Uterus (tissue), 4 donors: Measurements from ENCODE around the gene IFNG. TPM values are rescaled to one million over a fixed set of nuclear protein-coding genes. Genes with fewer than 3 reads are reported as not detected.

Experiments used
- DNase-seq, 2 donors: peaks; one replicate each; pipeline ENCODE4 v3.0.0-alpha.2; 2019 to 2020
- H3K27ac ChIP-seq, 2 donors: fragments of 200-600 bp; sonication (generic); 1 replicate in 1 of 2; 2 replicates in 1 of 2; pipeline ENCODE4 v1.5.1; 2016 to 2018
- H3K27me3 ChIP-seq, 2 donors: fragments of 200-600 bp; sonication (generic); one replicate each; pipeline ENCODE4 v1.5.1; 2018 to 2019; ENCODE audit warnings: control low read depth in 1 of 2
- H3K36me3 ChIP-seq, 2 donors: fragments of 200-600 bp; sonication (generic); one replicate each; pipeline ENCODE4 v1.5.1; 2019; ENCODE audit warnings: control low read depth in 1 of 2
- H3K4me1 ChIP-seq, 2 donors: fragments of 200-600 bp; sonication (generic); one replicate each; pipeline ENCODE4 v1.5.1; 2018 to 2019; ENCODE audit warnings: control low read depth in 1 of 2
- H3K4me3 ChIP-seq, 2 donors: fragments of 200-600 bp; sonication (generic); 1 replicate in 1 of 2; 2 replicates in 1 of 2; pipeline ENCODE4 v1.5.1; 2018 to 2019; ENCODE audit warnings: mild to moderate bottlenecking in 1 of 2
- H3K9me3 ChIP-seq, 2 donors: fragments of 200-600 bp; sonication (generic); one replicate each; pipeline ENCODE4 v1.5.1; 2019; ENCODE audit warnings: control low read depth in 1 of 2
- POLR2A ChIP-seq, 2 donors: fragments of 450-650 bp; IDR thresholded peaks; one replicate each; pipeline ENCODE4 v1.6.1; 2016; ENCODE audit warnings: antibody characterized with exemption in 2 of 2, mild to moderate bottlenecking in 1 of 2, moderate library complexity in 1 of 2
- intact Hi-C: fragments of 100-400 bp; cut with DNase I; formaldehyde crosslinking; loops from one replicate; pipeline ENCODE4 v1.15.1; 2023; ENCODE audit warnings: low total_unique reads
- total RNA-seq, 4 donors: library from RNA; depleted of rRNA in 3 of 4; stranded (reverse); fragments of >200 nt in 3 of 4; gene quantifications; one replicate each; pipeline versions ENCODE4 v1.1.0 to v1.2.4, GENCODE V29; 2014 to 2023
- TF ChIP-seq, protein P1 (sequence below), 4 experiments: fragments of 200-600 bp in 2 of 4; fragments of 450-650 bp in 2 of 4; sonication (generic) in 2 of 4; IDR thresholded peaks; one replicate each; pipeline ENCODE4 v1.5.1; 2016 to 2019; ENCODE audit warnings: antibody characterized with exemption in 4 of 4, mild to moderate bottlenecking in 2 of 4, moderate library complexity in 1 of 4
- donor health status: DM: yes; HTN: yes; CAD: no.

The IFNG gene
- total RNA-seq, 4 donors from 2014 or later = not detected

DNA sequence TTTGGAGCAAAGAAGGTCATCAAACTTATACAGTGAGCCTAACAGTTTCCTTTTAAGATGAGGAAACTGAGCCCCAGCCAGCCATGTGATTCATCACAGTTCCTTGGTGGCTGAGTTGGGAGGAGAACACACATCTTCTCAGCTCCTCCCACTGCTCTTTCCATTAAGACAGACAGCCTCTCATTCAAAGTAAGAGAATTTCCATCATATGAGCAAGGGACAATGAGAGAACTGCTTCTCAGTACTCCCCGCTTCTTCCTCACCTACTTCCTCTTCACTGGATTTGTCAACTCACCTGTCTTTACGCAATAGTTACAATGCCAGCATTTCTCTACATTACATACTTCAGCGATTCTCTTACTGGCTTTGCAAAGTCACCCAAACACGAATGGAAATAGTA lies 2.2 kb downstream of the IFNG start:
- no peak overlapping the region for H3K4me3 ChIP-seq
- H3K9me3 ChIP-seq = no peaks in the 10 kb centered on the region
- no peak for DNase-seq
- no peaks in the 10 kb centered on the region for H3K4me1 ChIP-seq
- intact Hi-C loops = no loop called here
- no peaks in the 10 kb centered on the region for H3K36me3 ChIP-seq
- TF ChIP-seq POLR2A (IDR thresholded peaks at IDR 0.05) = no peak
- TF ChIP-seq, protein P1, sequence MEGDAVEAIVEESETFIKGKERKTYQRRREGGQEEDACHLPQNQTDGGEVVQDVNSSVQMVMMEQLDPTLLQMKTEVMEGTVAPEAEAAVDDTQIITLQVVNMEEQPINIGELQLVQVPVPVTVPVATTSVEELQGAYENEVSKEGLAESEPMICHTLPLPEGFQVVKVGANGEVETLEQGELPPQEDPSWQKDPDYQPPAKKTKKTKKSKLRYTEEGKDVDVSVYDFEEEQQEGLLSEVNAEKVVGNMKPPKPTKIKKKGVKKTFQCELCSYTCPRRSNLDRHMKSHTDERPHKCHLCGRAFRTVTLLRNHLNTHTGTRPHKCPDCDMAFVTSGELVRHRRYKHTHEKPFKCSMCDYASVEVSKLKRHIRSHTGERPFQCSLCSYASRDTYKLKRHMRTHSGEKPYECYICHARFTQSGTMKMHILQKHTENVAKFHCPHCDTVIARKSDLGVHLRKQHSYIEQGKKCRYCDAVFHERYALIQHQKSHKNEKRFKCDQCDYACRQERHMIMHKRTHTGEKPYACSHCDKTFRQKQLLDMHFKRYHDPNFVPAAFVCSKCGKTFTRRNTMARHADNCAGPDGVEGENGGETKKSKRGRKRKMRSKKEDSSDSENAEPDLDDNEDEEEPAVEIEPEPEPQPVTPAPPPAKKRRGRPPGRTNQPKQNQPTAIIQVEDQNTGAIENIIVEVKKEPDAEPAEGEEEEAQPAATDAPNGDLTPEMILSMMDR (IDR thresholded peaks at IDR 0.05) = no peak
- no peak overlapping the region for H3K27ac ChIP-seq
- no peaks in the 10 kb centered on the region for H3K27me3 ChIP-seq

DNA sequence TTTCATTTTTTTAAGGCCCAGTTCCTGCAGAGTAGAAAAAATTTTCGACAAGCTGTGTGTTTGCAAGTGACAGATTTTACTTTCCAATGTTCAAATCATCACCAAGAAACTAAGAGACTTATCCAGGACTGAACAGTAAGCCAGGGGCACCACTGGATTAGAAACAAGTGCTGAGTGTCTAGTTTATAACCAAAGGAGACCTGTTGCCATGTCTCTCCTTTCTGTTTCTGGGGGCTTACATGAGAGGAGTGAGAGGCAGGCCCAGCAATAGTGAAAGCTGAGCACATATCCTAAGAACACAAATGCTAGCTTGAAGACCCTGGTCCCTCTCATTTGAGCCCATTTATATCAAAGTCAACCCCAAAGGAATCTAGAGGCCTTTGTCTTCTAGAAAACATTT lies 2.9 kb downstream of the IFNG start:
- DNase-seq = no peak
- Histone ChIP-seq H3K4me1 (no peaks in the 10 kb centered on the region), H3K36me3 (no peaks in the 10 kb centered on the region), H3K27me3 (no peaks in the 10 kb centered on the region), H3K4me3 (no peak overlapping the region), H3K27ac (no peak overlapping the region), H3K9me3 (no peaks in the 10 kb centered on the region)
- intact Hi-C loops = no loop called here
- TF ChIP-seq, protein P1 (IDR thresholded peaks at IDR 0.05) = no peak
- no peak for TF ChIP-seq POLR2A (IDR thresholded peaks at IDR 0.05)

DNA sequence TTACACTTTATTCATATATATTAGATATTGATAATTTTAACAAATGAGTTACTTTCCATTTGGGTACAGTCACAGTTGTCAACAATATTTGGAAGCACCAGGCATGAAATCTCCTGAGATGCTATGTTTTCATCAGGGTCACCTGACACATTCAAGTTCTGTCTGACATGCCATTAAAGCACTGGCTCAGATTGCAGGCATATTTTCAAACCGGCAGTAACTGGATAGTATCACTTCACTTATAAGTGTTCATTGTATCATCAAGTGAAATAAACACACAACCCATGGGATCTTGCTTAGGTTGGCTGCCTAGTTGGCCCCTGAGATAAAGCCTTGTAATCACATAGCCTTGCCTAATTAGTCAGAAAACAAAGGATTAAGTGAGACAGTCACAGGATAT lies 4.8 kb downstream of the IFNG start:
- intact Hi-C loops = no loop called here
- Histone ChIP-seq H3K4me1 (no peaks in the 10 kb centered on the region), H3K36me3 (no peaks in the 10 kb centered on the region), H3K4me3 (no peak overlapping the region), H3K9me3 (no peaks in the 10 kb centered on the region), H3K27ac (no peak overlapping the region), H3K27me3 (no peaks in the 10 kb centered on the region)
- no peak for DNase-seq
- no peak for TF ChIP-seq POLR2A (IDR thresholded peaks at IDR 0.05)
- TF ChIP-seq, protein P1 (IDR thresholded peaks at IDR 0.05) = no peak

DNA sequence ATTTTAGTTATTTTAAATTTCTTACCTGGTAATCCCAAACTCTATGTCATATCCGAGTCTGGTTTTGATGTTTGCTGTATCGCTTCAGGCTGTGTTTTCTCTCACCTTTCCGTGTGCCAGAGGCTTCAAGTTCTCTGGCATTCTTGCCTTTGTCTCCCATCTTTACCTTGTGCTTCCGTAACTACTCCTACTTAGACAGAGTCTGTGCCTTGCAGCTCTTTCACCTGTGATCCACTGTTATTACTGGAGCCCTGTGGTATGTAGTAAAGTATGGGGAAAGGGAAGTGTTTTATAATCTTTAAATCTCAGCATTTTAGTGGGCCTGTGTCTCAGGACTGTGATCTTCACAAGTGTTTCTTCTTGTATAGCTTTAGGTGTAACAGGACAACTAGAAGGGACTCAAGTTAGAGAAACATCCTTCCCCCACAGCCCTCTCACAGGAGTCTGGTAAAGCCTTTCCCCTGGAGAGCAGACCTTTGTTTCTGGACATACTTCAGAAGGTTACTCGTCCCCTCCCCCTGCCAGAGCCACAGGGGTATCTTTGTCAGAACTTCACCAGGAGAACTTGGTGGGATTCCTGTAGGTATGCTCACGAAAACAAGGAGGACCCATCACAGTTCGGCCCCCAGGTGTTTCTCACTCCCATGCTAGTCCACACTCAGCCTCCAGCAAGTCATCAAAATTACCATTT lies 11.1 kb downstream of the IFNG start:
- H3K27ac ChIP-seq = no peak overlapping the region
- intact Hi-C loops = no loop called here
- H3K4me3 ChIP-seq = no peak overlapping the region
- H3K4me1 ChIP-seq = no peaks in the 10 kb centered on the region
- no peaks in the 10 kb centered on the region for H3K36me3 ChIP-seq
- H3K9me3 ChIP-seq = no peaks in the 10 kb centered on the region
- no peak for DNase-seq
- no peak for TF ChIP-seq POLR2A (IDR thresholded peaks at IDR 0.05)
- TF ChIP-seq, protein P1 (IDR thresholded peaks at IDR 0.05) = no peak
- H3K27me3 ChIP-seq = no peaks in the 10 kb centered on the region

DNA sequence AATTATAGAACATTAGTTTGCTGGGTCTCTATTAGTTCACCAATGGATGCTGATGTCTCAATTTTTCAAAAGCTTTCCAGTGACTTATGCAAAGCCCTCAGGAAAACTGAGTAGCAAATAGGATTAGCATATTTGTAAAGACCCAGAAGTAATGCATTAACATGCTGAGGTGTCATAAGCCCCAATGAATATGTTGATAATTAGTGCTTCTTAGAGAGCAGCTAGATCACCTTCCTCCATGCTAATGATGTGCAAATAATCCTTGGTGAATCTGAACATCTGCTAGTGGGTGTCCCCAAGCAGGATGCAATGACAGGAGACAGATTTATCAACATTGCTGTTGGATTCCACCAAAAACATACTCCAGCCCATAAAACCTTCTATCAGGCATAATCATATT lies 19.0 kb downstream of the IFNG start:
- H3K4me1 ChIP-seq = no peaks in the 10 kb centered on the region
- H3K27ac ChIP-seq = no peak overlapping the region
- no peaks in the 10 kb centered on the region for H3K36me3 ChIP-seq
- TF ChIP-seq, protein P1 (IDR thresholded peaks at IDR 0.05) = no peak
- TF ChIP-seq POLR2A (IDR thresholded peaks at IDR 0.05) = no peak
- DNase-seq = no peak
- H3K27me3 ChIP-seq = no peaks in the 10 kb centered on the region
- no peak overlapping the region for H3K4me3 ChIP-seq
- H3K9me3 ChIP-seq = no peaks in the 10 kb centered on the region
- intact Hi-C loops = no loop called here
